HL-60 (cell line): ENCODE data around the gene SHH.

Experiments
- CTCF ChIP-seq: IDR thresholded peaks from one replicate; pipeline ENCODE4 v1.5.1; 2011; ENCODE audit warnings: low read length, control low read depth, inconsistent platforms; ENCODE audit not compliant: insufficient read depth
- GABPA ChIP-seq: IDR thresholded peaks from 2 replicates; pipeline ENCODE4 v1.6.1; 2012; ENCODE audit warnings: low read depth
- POLR2AphosphoS5 ChIP-seq: IDR thresholded peaks from 2 replicates; pipeline ENCODE4 v1.6.1; 2012; ENCODE audit warnings: low read depth
- REST ChIP-seq: IDR thresholded peaks from 2 replicates; pipeline ENCODE4 v1.6.1; 2012; ENCODE audit warnings: low read depth; ENCODE audit not compliant: insufficient replicate concordance
- SPI1 ChIP-seq: IDR thresholded peaks from 2 replicates; pipeline ENCODE4 v1.6.1; 2012; ENCODE audit warnings: low read depth, mild to moderate bottlenecking, borderline replicate concordance

- no peak for TF ChIP-seq REST
- no peak for TF ChIP-seq CTCF
- no peak for TF ChIP-seq POLR2AphosphoS5
- TF ChIP-seq SPI1, result no peak
- no peak for TF ChIP-seq GABPA
Measured at GRCh38 chr7:155754165-155754564, 58.1 kb downstream of the SHH start.
